GM19438 (cell line): ENCODE measurements around the gene GSKIP.
A peak's percentile ranks its signal among the peaks of the same experiment; 100 is the strongest.
"Not testable (repeated sequence)": the region's sequence is repeated elsewhere in the genome, so short reads cannot be mapped to it uniquely, and the experiment has no call there.

ENCODE experiments used
- ATAC-seq: cut with Tn5 transposase; IDR thresholded peaks from one replicate; pipeline ENCODE4 v1.9.1; 2021; ENCODE audit warnings: low read depth; ENCODE audit not compliant: unreplicated experiment

The GSKIP gene, protein sequence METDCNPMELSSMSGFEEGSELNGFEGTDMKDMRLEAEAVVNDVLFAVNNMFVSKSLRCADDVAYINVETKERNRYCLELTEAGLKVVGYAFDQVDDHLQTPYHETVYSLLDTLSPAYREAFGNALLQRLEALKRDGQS

DNA sequence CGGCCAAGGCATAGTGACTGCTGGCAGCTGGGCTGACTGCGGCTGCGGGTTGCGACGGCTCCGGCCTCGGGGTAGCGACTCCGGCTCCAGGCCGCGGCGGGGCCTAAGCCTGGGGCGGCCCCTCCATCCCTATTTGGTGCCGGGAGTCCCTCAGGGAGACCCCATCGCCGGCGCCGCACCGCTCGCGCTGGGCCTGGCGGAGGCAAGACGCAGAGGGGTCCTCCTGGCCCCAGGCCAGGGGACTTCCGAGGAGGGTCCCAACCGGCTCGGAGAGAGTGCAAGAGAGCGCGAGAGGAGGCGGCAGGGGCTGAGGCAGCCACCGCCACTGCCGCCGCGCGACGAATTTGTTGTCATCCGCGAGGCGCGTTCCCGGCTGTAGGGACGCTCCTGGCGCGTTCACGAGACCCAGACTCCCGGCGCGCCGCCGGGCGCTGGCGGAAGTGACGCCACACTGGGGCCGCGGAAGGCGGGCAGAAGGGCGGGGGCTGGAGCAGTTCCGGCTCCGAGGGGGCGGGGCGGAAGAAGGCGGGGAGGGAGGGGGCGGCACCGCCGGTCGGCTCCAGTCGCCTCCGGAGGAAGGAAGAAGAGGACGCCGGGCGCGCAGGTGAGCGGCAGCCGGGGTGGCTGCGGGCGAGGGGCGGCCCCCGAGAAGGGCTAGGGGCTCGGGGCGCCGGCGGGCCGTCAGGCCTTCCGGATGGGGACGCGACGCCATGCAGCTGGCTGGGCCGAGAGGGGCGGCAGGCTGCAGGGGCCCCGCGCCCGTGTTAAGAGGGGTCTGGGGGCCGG lies at the start of gene GSKIP, which contains the start of gene ATG2B:
Gene GSKIP, plus strand, starts transcription at position 562 of the 786 bp plus-strand sequence. CDS start 18,722 bp downstream, outside the sequence.
Gene ATG2B, minus strand, starts transcription at position 377 of the 786 bp plus-strand sequence. Its CDS starts 365 bp downstream, at position 12.
- ATAC-seq = peak; percentile 60

DNA sequence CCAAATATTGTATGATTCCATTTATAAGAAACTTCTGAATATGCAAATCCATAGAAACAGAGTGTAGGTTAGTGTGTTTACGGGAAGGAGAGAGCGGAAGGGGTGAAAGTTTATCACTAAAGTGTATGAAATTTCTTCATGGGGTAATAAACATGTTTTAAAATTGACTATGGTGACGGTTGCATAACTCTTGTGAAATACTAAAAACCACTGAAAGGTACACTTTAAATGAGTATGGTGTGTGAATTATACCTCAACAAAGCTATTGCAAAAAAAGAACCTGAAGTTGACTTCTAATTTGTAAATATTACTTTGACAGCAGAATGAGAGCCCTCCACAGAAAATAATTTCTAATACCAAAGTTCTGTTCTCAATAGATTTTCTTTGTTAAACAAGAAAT lies 47.2 kb upstream of the GSKIP start:
- no peak for ATAC-seq

DNA sequence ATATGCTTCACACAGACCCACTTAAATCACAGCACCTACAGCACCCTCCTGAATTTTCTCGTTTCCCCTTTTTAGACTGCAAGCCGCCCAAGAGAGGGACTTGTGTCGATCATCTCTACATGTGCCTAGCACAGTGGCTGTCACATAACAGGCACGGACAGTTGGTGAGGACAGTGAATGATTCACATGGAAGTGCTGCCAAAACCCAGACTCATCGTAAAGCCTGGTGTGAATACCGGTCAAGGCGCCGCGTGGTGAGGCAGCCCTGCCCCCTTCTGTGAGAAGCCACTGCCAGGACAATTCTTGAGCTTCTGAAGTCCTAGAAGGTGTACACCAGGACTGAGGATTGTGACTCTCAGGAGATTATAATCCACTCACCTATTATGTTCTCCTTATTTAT lies 44.5 kb upstream of the GSKIP start:
- no peak for ATAC-seq

GRCh38 chr14:96320605-96321004 lies 42.7 kb upstream of the GSKIP start:
- ATAC-seq = no peak

DNA sequence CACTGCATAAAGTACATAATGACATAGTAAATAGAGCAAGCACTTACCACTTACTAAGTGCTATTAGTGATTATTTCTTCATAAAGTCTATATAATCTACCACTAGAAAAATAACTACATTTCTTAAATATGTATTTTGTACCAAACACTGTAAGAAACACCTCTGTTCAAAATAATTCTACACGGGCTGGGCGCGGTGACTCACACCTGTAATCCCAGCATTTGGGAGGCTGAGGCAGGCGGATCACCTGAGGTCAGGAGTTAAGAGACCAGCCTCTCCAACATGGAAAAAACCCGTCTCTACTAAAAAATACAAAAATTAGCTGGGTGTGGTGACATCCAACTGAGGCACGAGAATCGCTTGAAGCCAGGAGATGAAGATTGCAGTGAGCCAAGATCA lies 39.1 kb upstream of the GSKIP start:
- no peak for ATAC-seq

DNA sequence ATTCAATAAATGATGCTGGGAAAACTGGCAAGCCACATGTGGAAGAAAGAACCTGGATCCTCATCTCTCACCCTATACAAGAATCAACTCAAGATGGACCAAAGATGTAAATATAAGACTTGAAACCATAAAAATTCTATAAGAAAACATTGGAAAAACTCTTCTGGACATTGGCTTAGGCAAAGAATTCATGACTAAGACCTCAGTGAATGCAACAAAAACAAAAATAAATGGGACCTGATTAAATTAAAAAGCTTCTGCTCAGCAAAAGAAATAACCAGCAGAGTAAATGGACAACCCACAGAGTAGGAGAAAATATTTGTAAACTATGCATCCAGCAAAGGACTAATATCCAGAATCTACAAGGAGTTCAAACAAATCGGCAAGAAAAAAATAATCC lies 24.8 kb upstream of the GSKIP start:
- no peak for ATAC-seq

DNA sequence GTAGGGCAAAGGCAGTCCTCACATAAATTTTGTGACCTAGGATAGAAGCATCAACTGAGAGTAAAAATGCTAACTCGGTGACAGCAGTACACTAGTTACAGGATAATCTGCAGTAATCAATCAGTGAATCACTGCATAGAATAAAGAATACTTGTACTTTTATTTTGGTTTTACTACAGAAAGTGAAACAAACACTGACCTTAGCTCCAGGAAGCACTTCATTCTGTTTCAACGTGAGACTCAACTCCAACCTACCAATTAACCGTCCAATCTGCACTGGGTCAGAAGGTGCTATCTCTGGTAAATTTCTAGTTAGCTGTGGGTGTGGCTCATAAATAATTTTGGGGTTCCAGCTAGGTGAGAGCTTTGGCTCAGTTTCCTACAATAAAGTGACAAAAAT lies 22.0 kb upstream of the GSKIP start:
- no peak for ATAC-seq

DNA sequence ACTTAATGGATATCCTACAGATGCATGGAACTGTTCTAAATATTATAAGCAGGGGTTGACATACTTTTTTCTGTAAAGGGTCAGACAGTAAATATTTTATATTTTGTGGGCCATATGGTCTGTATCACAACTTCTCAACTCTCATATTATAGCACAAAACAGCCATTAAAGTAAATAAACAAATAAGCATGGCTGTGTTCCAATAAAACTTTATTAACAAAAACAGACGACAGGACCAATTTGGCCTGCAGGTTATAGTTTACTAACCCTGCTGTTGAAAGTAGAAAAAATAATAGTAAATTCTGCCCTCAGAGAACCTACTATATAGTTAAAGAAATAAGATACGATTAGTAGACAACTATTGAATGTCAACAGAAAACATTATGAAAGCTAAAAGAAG lies 17.7 kb upstream of the GSKIP start:
- ATAC-seq = no peak

- not testable (repeated sequence) for ATAC-seq
These were observed 15.4 kb upstream of the GSKIP start for GRCh38 chr14:96347957-96348356.

- ATAC-seq = no peak
These were observed 13.8 kb upstream of the GSKIP start for GRCh38 chr14:96349286-96350075.

GRCh38 chr14:96351986-96352385 lies 11.3 kb upstream of the GSKIP start:
- ATAC-seq = no peak

DNA sequence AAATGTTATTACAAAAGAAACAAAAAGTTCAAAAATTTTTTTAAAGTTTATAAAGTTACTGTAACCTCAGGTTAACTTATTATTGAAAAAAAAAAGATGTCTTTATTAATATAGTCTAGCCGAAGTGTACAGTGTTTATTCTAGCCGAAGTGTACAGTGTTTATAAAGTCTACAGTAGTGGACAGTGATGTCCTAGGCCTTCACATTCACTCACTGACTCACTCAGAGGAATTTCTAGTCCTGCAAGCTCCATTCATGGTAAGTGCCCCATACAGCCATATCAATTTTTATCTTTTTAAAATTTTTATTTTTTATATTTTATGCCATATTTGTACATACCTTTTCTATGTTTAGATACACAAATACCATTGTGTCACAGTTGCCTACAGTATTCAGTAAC lies 10.6 kb upstream of the GSKIP start:
- no peak for ATAC-seq

DNA sequence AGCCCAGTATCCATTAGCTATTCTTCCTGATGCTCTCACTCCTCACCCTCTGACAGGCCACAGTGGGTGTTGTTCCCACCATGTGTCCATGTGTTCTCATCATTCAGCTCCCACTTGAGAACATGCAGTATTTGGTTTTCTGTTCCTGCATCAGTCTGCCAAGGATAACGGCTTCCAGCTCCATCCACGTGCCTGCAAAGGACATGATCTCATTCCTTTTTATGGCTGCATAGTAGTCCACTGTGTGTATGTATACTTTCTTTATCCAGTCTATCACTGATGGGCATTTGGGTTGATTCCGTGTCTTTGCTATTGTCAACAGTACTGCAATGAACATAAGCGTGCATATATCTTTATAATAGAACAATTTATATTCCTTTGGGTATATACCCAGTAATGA lies 9.1 kb upstream of the GSKIP start:
- no peak for ATAC-seq

GRCh38 chr14:96357216-96357615 lies 6.1 kb upstream of the GSKIP start:
- ATAC-seq = no peak

GRCh38 chr14:96359959-96360358 lies 3.4 kb upstream of the GSKIP start:
- ATAC-seq = no peak

DNA sequence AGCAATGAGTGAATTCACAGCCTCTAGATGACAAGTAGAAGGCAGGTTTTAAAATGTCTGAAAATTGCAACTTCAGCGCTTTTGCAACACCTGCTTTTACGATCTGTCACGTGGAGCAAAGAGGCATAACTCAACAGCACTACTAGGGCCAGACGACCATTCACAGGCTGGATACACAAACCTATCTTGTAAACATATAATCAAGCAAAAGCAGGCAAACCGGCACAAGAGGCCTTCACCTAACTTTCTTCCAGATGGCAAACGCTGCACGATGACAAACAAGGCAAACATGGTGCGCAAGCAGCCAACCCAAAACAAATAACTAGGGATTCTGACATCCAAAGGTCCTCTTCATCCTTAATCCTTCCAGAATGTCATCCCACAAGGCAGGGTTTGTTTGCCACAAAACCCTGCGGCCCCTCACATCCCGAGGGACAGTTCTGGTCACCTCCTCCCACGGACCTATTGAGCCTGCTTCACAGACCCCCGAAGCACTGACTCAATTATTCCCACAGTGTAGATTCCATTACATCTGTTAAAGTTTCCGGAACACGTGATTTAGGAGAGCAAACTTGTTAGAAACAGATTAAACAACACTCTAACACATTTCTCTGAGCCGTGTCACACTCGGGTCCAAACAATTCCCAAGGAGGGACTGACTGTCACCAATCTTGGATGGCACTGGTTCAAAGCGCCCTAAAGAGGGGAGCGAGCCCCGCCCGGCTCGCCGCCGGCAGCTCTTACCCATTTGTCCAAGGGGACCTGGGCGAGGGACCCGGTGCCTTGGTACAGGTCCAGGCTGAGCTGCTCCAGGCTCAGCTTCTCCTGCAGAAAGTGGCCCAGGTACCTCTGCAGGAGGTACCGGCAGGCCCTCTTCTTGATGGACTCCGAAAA lies 1.0 kb upstream of the GSKIP start:
- ATAC-seq = peak; percentile 21

DNA sequence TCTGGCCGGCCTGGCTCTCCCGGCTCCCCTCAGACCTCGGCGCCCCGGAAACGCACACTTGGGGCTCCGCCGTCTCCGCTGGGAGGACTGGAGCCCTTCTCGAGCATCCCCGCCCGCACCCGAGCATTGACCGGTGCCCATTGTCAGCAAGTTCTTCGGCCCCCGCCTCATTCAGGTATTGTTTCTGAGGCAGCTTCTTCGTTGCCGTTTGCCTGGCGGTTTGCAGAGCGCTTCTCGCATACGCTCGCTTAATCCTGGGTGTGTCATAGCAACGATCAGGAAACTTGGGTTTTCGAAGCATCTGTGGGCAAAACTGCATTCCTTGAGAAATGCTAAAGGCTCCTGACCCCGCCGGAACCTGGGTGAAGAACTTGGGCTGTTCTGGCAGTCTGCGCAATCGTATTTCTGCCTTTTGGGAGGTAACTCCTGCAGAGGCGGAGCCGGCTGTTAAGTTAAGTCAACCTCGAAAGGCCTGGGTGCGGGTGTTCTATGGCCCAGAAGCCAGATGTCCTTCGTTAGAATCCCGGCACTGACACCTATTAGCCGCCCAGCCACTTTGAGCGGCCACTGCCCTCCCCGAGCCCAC lies 518 bp downstream of the GSKIP start:
- peak; percentile 32 for ATAC-seq

- ATAC-seq = no peak
These were observed 1.6 kb downstream of the GSKIP start for GRCh38 chr14:96364962-96365361.

DNA sequence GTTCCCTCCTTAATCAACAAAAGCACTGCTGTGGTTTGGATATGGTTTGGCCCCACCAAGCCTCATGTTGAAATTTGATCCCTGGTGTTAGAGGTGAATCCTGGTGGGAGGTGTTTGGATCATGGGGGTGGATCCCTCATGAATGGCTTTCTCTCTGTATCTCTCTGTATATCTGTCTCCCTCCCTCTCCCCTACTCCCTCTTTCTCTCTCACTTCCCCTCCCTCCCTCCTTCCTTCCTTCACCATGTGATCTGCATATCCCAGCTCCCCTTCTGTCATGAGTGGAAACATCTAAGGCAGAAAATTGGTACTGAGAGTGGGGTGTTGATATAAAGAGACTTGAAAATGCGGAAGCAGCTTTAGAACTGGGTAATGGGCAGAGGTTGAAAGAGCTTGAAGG lies 5.2 kb downstream of the GSKIP start:
- ATAC-seq = no peak

DNA sequence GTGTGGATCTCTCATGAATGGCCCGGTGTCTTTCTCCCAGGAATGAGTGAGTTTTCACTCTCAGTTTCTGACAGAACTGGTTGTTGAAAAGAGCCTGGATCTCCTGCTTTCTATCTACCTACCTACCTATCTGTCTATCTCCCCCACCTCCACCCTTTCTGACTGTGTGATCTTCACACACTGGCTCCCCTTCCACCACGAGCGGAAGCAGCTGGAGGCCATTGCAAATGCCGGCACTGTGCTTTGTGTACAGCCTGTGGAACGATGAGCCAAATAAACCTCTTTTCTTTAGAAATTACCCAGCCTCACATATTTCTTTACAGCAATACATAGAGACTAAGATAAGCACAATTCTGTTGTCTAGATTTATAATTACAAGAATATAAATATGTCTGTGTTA lies 7.2 kb downstream of the GSKIP start:
- no peak for ATAC-seq
